ENCODE data around the gene VAMP5. TPM values are rescaled to one million over a fixed set of nuclear protein-coding genes. Genes with fewer than 3 reads are reported as not detected.
A peak's percentile ranks its signal among the peaks of the same experiment; 100 is the strongest.

VAMP5 gene
- total RNA-seq, 4 donors from 2014 or later = 37.6 to 56.5 (median 51.2) TPM

GRCh38 chr2:85597241-85597640 lies 13.0 kb downstream of the VAMP5 start:
- Histone ChIP-seq H3K9me3 (no peaks in the 10 kb centered on the region), H3K4me1 (peaks cover 0 to 82% (median 24%) of the 10 kb centered on the region in 3 donors), H3K27ac (peak overlapping the region in 2 of 4 donors; percentile 93 to 95), H3K36me3 (peaks cover 0 to 54% of the 10 kb centered on the region in 2 donors), H3K4me3 (no peak overlapping the region), H3K27me3 (no peaks in the 10 kb centered on the region)
- TF ChIP-seq POLR2A (IDR thresholded peaks at IDR 0.05) = no peak
- no peak for TF ChIP-seq CTCF (IDR thresholded peaks at IDR 0.05)
- no peak for TF ChIP-seq EP300 (IDR thresholded peaks at IDR 0.05)
- no peak for TF ChIP-seq POLR2AphosphoS5 (IDR thresholded peaks at IDR 0.05)
- WGBS, 2 donors (ENCODE audit: low coverage in 1 of 2) = 58 to 100% methylated on average over 1 to 4 of the region's 5 CpGs
- ATAC-seq = no peak

GRCh38 chr2:85598594-85599340 lies 14.5 kb downstream of the VAMP5 start:
- Histone ChIP-seq H3K27ac (no peak overlapping the region), H3K36me3 (peaks cover 0 to 48% of the 10 kb centered on the region in 2 donors), H3K4me3 (no peak overlapping the region), H3K27me3 (no peaks in the 10 kb centered on the region), H3K4me1 (peaks cover 0 to 81% (median 27%) of the 10 kb centered on the region in 3 donors), H3K9me3 (no peaks in the 10 kb centered on the region)
- ATAC-seq = no peak
- TF ChIP-seq POLR2AphosphoS5 (IDR thresholded peaks at IDR 0.05) (no peak), EP300 (IDR thresholded peaks at IDR 0.05) (no peak), CTCF (IDR thresholded peaks at IDR 0.05) (no peak), POLR2A (IDR thresholded peaks at IDR 0.05) (no peak)
- 29 to 53% methylated on average over 1 to 6 of the region's 14 CpGs for WGBS, 2 donors (ENCODE audit: low coverage in 1 of 2)

- WGBS, 2 donors (ENCODE audit: low coverage in 1 of 2) = 40 to 55% methylated on average over 3 to 4 of the region's 17 CpGs
- peak overlapping the region in 2 of 4 donors; percentile 45 to 56 for H3K27ac ChIP-seq
- peaks cover 0 to 48% of the 10 kb centered on the region in 2 donors for H3K36me3 ChIP-seq
- no peak overlapping the region for H3K4me3 ChIP-seq
- H3K9me3 ChIP-seq = no peaks in the 10 kb centered on the region
- peaks cover 3 to 81% (median 30%) of the 10 kb centered on the region in 3 donors for H3K4me1 ChIP-seq
- TF ChIP-seq CTCF (IDR thresholded peaks at IDR 0.05) = no peak
- TF ChIP-seq POLR2A (IDR thresholded peaks at IDR 0.05) = no peak
- no peak for TF ChIP-seq POLR2AphosphoS5 (IDR thresholded peaks at IDR 0.05)
- no peak for TF ChIP-seq EP300 (IDR thresholded peaks at IDR 0.05)
- no peaks in the 10 kb centered on the region for H3K27me3 ChIP-seq
- ATAC-seq = no peak
Measured at GRCh38 chr2:85599468-85600234, 15.4 kb downstream of the VAMP5 start.

GRCh38 chr2:85600235-85600575 lies 16.0 kb downstream of the VAMP5 start:
- no peaks in the 10 kb centered on the region for H3K9me3 ChIP-seq
- H3K36me3 ChIP-seq = peaks cover 0 to 48% of the 10 kb centered on the region in 2 donors
- H3K4me1 ChIP-seq = peaks cover 3 to 82% (median 33%) of the 10 kb centered on the region in 3 donors
- no peak overlapping the region for H3K4me3 ChIP-seq
- H3K27me3 ChIP-seq = no peaks in the 10 kb centered on the region
- peak overlapping the region in 2 of 4 donors; percentile 45 to 56 for H3K27ac ChIP-seq
- no peak for TF ChIP-seq POLR2A (IDR thresholded peaks at IDR 0.05)
- no peak for TF ChIP-seq CTCF (IDR thresholded peaks at IDR 0.05)
- no peak for TF ChIP-seq EP300 (IDR thresholded peaks at IDR 0.05)
- no peak for TF ChIP-seq POLR2AphosphoS5 (IDR thresholded peaks at IDR 0.05)
- 48 to 83% methylated on average over 1 to 2 of the region's 3 CpGs for WGBS, 2 donors (ENCODE audit: low coverage in 1 of 2)
- ATAC-seq = no peak
